NCI-H748 treated with DMSO at 0.1 percent for 48 hours (cell line): Measurements from ENCODE around the gene HEATR5B.
"Not testable (repeated sequence)": the region's sequence is repeated elsewhere in the genome, so short reads cannot be mapped to it uniquely, and the experiment has no call there.

Experiments used
- DNase-seq: peaks from one replicate; lab custom pipeline; 2025; lab: John Stamatoyannopoulos, UW

Gene HEATR5B

GRCh38 chr2:37061776-37062175 is 22.4 kb downstream of the HEATR5B start:
- no peak for DNase-seq

DNA sequence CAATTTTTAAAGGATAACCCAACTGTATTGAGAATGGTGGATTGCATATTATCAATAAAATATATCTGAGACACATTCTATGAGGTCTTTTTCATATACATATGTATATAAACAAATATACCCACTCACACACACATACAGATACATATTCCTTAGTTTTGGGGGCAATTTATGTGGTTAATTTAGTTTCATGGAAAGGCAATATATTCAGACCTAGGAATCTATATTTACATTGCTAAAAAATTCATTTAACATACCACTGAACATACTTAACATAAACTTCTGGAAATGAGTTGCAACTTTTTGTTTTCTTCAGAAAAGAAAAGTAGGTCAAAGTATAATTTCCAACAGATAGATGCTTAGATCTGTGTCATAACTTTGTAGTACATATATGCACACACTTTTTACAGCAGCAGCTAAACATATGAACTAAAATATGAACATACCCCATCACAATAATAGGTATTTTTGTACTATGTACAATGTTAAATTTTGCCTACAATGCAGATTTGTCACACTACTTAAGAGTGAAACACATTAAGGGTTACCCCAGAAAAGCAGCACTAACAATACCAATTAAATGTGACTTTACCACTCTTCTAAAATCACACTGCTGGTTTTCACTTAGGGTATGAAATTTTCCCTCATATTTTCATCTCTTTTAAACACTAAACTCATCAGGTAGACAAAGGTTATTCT is 23.0 kb downstream of the HEATR5B start:
- DNase-seq: no peak

DNA sequence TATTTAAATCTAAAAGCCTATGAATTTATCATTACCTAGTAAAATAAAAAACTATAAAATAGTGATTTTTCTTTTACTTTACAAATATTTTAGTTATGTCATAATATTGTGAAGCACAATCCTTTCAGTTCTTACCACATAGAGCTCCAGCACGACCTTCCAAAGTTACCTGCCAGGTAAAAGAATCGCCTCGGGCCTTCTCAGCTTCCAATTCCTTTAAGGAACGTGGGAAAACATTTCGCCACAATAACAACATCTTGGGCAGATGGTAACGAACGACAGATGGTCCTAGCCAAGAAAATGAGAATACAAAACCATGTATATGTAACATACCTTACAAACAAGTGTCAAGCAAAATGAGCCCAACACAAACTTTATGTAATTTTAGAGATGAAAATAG is 23.7 kb downstream of the HEATR5B start:
- DNase-seq: no peak

DNA sequence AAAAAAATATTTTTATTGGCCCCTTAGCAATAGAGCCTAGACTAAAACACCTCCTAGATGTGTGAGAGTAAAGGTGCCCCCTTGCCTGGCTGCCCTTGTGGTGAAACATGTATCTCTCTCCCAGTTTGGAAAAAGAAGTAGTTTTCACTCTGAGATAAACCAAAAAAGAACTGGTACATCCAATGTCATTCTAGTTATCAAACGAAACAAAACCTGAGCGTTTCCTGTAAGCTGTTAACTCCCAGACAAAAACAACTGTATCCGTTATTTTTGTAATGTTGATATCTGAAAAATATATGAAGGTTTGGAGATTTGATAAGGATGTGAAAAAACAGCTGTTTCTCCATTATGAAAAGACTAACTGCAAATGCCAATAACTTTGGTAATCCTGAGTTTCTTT is 24.3 kb downstream of the HEATR5B start:
- DNase-seq: no peak

DNA sequence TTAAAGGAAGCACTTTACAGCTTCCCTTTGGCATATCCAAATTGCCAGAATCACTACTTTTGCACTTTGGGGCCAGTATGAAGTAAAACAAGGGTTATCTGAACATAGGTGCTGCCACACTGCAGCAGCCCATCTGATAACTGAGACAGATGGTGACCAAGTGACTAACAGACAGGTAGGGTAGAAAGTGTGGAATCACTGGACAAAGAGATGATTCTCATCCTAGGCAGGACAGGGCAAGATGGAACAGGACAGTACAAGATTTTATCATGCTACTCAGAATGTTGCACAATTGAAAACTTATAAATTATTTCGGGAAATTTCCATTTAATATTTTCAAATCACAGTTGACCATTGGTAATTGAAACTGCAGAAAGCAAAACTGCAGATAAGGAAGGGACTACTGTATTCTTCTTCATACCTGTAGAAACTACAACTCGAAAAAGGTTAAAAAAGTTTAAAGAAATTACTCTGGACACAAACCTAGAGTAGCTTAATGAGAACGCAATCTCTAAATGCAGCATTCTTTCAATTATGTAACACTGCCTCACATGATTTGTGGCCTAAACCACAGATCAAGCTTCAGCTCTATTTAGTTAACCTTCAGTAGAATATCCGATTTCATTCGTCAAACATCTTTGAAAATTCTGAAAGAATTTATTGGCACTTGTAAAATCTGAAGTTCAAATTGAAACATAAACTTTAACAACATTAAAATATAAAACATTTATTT is 31.4 kb downstream of the HEATR5B start:
- DNase-seq: no peak

GRCh38 chr2:37039580-37039979 is 44.6 kb downstream of the HEATR5B start:
- DNase-seq: no peak

- no peak for DNase-seq
These were observed 46.4 kb downstream of the HEATR5B start for GRCh38 chr2:37037771-37038170.

- DNase-seq: no peak
These were observed 54.4 kb downstream of the HEATR5B start for GRCh38 chr2:37029758-37030157.

DNA sequence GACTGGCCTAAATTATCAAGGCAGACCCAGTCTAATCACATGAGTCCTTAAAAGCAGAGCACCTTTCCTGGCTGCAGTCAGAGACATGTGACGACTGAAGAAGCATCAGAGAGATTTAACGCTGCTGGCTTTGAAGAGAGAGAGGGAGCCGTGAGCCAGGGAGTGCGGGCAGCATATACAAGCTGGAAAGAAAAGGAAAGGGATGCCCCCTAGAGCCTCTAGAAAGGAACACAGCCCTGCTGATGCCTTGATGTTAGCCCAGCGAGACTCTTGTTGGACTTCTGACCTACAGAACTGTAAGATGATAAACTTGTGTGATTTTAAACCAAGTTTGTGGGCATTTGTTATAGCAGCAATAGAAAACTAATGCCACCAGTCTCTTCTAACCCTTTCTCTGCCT is 58.1 kb downstream of the HEATR5B start:
- no peak for DNase-seq

- DNase-seq: no peak
These were observed 63.0 kb downstream of the HEATR5B start for GRCh38 chr2:37020887-37021796.

GRCh38 chr2:37020212-37020886 is 63.8 kb downstream of the HEATR5B start:
- DNase-seq: no peak

- no peak for DNase-seq
These were observed 70.9 kb downstream of the HEATR5B start for GRCh38 chr2:37013315-37013641.

- DNase-seq: no peak
These were observed 73.0 kb downstream of the HEATR5B start for GRCh38 chr2:37011130-37011529.

DNA sequence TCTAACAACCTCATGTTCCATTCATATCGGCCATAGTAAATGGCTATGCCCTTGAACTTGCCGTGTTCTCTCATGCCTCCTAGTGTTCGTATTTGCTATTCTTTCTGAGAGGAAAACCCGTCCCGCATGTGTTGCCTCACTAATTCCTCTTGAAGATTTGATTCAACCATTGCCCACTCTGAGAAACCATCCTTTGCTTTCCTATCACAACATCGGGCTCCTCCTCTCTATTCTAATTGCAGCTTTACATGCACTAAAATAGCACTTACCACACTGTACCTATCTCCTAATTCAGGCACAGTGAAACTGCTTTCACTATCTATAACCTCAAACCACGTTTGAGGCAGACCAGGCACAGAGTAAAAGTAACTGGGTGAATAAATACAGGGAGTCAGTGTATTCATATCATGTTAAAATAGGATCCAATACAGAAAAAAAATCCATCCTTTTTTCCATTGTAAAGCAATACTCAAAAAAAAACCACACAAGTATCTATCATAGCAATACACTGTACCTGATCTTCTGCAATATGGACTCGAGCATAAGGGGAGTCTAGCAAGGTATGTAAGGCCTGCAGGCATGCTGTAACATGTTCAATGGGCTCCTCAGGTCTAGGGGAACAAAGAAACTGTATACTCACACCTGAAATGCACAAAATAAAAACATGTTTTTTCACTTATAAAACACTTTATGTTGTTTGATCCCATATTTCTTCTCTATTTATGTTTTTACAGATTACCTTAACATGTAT is 78.9 kb downstream of the HEATR5B start:
- DNase-seq: no peak

DNA sequence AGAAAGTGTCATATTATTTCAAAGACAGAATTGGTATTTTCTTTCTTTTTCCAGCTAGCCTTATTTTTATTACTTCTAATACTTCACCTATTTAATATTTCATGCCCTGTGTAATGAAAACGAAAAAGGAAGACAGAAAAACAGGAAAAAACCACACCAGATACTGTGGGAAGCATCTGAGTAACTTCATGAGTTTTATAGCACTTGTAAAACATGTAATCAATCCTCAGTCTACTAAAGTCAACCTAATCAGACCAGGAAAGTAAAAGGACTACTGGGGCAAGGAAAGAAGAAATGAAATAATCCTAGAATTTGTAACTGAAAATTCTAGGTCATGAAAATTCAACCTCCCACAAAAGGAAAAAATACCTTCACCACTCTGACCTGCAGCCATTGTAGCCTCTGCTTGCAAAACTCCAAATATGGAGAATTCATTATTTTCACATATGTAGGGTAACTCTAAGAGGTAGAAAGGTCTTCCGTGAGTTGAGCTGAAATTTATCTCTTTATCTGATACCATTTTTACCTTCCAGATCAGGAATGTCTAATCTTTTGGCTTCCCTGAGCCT is 83.1 kb downstream of the HEATR5B start:
- DNase-seq: no peak

- DNase-seq: no peak
These were observed 83.9 kb downstream of the HEATR5B start for GRCh38 chr2:37000318-37000717.

GRCh38 chr2:36999416-36999815 is 84.8 kb downstream of the HEATR5B start:
- DNase-seq: not testable (repeated sequence)

DNA sequence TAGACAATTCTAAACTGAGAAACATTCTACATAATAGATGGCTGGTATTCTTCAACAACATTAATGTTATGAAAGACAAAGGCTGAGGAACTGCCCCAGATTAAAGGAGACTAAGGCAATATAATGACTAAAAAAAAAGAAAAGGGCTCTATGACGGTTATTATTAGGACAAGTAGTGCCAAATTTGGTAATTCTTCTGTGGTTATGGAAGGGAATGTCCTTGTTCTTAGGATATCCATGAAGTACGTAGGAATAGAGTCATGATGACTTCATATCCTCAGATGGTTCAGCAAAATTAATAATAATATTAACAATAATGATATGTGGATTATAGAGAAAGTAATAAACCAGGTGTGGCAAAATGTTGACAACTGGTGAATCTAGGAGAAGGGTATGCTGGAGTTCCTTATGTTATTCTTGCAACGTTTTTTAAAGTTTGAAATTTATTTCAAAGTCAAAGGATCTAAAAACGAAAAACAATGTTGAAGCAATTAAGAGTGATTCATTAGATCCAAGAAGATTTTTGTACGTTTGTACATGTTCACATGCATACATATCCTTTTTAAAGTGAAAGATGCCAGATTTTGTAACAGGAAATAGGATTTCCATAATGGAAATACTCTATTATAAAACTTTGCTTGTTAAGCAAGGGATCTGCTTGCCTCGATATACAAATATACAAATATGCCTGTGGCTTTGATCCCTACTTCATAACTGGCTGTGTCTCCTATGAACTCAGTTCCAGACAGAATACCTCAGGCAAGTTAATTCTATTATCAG is 90.1 kb downstream of the HEATR5B start:
- no peak for DNase-seq

DNA sequence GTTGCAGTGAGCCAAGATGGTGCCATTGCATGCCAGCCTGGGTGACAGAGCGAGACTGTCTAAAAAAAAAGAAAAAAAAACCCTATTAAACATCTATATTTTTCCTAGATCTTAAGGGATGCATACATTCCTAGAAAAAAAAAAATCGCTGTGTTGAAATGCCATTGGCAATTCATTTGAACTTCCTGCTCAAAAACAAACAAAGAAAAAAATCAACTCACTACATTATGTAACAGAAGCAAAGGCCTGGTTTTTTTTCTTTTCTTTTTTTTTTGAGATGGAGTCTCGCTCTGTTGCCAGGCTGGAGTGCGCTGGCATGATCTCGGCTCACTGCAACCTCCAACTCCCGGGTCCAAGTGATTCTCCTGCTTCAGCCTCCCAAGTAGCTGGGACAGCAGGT is 96.2 kb downstream of the HEATR5B start:
- no peak for DNase-seq

DNA sequence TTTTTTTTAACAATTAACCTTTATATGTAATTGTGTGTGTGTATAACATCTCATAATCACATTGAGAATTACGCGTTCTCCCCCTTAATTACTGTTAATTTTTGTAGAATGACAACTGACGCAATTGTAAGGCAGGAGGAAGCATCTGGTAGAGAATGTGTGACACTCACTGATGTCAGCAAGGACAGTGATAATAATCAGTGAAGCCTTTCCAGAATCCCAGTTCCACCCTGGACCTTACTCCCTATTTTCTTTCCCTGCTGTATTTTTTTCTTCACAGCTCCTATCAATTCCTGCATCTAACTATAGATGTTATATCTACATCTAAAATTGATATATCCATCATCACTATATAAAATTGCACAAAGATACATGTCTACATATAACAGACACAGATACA is 101.7 kb downstream of the HEATR5B start:
- DNase-seq: no peak
